ENCODE results near the gene RGS7. TPM values are rescaled to one million over a fixed set of nuclear protein-coding genes. Genes with fewer than 3 reads are reported as not detected.

RGS7 gene
- total RNA-seq, 1 donor = 0.36 TPM

DNA sequence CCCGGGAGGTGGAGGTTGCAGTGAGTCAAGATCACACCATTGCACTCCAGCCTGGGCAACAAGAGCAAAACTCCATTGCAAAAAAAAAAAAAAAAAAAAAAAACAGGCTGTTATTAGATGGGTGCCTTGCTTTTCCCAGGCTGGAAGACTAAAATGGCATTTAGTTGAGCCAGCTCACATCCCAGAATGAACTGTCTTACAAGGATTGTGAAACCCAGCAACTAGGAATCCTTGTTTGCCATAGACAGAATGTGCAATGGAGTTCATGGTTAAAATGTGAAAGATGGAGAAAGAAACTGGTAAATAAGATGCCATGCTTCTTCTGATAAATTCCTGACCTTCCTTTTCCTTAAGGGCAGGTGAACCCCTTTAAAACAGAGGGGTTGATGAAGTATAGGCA is 529.2 kb downstream of the RGS7 start:
- H3K4me3 ChIP-seq (ENCODE audit: insufficient read depth, low read length) = no peak overlapping the region
- no peak for DNase-seq (ENCODE audit: insufficient read length, low spot score, missing footprints)
- no peaks in the 10 kb centered on the region for H3K36me3 ChIP-seq (ENCODE audit: insufficient read depth, low read length)

DNA sequence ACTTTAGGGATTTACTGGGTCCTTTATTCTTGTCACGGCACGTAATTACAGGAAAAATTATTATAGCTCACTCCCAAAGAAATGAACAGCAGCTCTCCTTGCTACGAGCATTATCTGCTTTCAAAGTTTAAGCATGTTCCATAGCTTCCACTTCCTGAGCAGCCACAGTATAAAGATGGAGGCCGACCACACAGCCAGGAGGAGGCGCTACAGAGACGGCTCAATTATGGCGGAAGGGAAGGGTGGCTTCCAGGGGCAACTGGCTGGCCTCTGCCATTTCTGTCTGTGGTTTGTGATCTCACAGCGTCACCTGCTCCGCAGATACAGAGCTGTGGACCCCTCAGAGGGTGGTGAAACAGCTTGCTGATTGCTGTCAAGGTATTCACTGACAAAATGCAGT is 532.8 kb downstream of the RGS7 start:
- Histone ChIP-seq H3K27ac (ENCODE audit: low read depth, low read length) (no peak overlapping the region), H4K20me1 (ENCODE audit: insufficient read depth, low read length) (no peaks in the 10 kb centered on the region), H3K4me3 (ENCODE audit: insufficient read depth, low read length) (no peak overlapping the region), H3K79me2 (ENCODE audit: insufficient read depth, low read length) (no peaks in the 10 kb centered on the region), H3K4me2 (ENCODE audit: insufficient read depth, low read length) (no peak overlapping the region), H3K36me3 (ENCODE audit: insufficient read depth, low read length) (no peaks in the 10 kb centered on the region), H3K27me3 (ENCODE audit: insufficient read depth, low read length) (no peaks in the 10 kb centered on the region), H3K9me3 (ENCODE audit: low read depth, low read length) (no peaks in the 10 kb centered on the region), H2AFZ (ENCODE audit: low read length) (no peak overlapping the region), H3K4me1 (ENCODE audit: insufficient read depth, low read length) (no peaks in the 10 kb centered on the region)
- no peak for DNase-seq (ENCODE audit: insufficient read length, low spot score, missing footprints)
- TF ChIP-seq, protein P1, sequence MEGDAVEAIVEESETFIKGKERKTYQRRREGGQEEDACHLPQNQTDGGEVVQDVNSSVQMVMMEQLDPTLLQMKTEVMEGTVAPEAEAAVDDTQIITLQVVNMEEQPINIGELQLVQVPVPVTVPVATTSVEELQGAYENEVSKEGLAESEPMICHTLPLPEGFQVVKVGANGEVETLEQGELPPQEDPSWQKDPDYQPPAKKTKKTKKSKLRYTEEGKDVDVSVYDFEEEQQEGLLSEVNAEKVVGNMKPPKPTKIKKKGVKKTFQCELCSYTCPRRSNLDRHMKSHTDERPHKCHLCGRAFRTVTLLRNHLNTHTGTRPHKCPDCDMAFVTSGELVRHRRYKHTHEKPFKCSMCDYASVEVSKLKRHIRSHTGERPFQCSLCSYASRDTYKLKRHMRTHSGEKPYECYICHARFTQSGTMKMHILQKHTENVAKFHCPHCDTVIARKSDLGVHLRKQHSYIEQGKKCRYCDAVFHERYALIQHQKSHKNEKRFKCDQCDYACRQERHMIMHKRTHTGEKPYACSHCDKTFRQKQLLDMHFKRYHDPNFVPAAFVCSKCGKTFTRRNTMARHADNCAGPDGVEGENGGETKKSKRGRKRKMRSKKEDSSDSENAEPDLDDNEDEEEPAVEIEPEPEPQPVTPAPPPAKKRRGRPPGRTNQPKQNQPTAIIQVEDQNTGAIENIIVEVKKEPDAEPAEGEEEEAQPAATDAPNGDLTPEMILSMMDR (IDR thresholded peaks at IDR 0.05; ENCODE audit: extremely low read depth, low read depth, low read length) = no peak

More for the DNA sequence above, 529.2 kb downstream of the RGS7 start:
- no peak overlapping the region for H3K27ac ChIP-seq (ENCODE audit: low read depth, low read length)
- H4K20me1 ChIP-seq (ENCODE audit: insufficient read depth, low read length) = no peaks in the 10 kb centered on the region
- H2AFZ ChIP-seq (ENCODE audit: low read length) = no peak overlapping the region
- H3K9me3 ChIP-seq (ENCODE audit: low read depth, low read length) = no peaks in the 10 kb centered on the region
- no peak overlapping the region for H3K4me2 ChIP-seq (ENCODE audit: insufficient read depth, low read length)
- TF ChIP-seq, protein P1 (IDR thresholded peaks at IDR 0.05; ENCODE audit: extremely low read depth, low read depth, low read length) = no peak
- peaks cover 5% of the 10 kb centered on the region for H3K4me1 ChIP-seq (ENCODE audit: insufficient read depth, low read length)
- H3K79me2 ChIP-seq (ENCODE audit: insufficient read depth, low read length) = no peaks in the 10 kb centered on the region
- no peaks in the 10 kb centered on the region for H3K27me3 ChIP-seq (ENCODE audit: insufficient read depth, low read length)

DNA sequence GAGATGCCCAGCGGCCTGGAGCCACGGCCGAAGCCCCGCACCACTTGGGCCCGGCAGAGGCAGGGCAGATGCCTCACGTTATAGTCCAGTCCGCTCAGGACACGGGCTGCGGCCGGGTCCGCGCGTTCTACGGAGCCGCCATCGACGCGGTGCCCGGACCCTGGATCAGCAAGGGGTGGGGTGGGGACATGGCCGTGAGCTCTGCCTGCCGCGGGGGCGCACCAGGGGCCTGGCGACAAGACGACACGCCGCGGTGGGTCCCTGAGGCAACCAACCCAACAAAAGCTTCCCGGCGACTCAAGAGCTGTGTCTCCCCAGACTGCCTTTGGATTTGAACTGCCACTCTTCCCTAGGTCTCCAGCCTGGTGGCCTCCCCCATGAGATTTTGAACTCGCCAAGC is 533.6 kb downstream of the RGS7 start:
- H4K20me1 ChIP-seq (ENCODE audit: insufficient read depth, low read length) = no peaks in the 10 kb centered on the region
- DNase-seq (ENCODE audit: insufficient read length, low spot score, missing footprints) = no peak
- no peak overlapping the region for H3K27ac ChIP-seq (ENCODE audit: low read depth, low read length)
- H3K27me3 ChIP-seq (ENCODE audit: insufficient read depth, low read length) = no peaks in the 10 kb centered on the region
- H2AFZ ChIP-seq (ENCODE audit: low read length) = no peak overlapping the region
- H3K4me1 ChIP-seq (ENCODE audit: insufficient read depth, low read length) = no peaks in the 10 kb centered on the region
- no peak overlapping the region for H3K4me2 ChIP-seq (ENCODE audit: insufficient read depth, low read length)
- TF ChIP-seq, protein P1 (IDR thresholded peaks at IDR 0.05; ENCODE audit: extremely low read depth, low read depth, low read length) = no peak
- no peaks in the 10 kb centered on the region for H3K9me3 ChIP-seq (ENCODE audit: low read depth, low read length)
- H3K4me3 ChIP-seq (ENCODE audit: insufficient read depth, low read length) = no peak overlapping the region
- no peaks in the 10 kb centered on the region for H3K79me2 ChIP-seq (ENCODE audit: insufficient read depth, low read length)
- no peaks in the 10 kb centered on the region for H3K36me3 ChIP-seq (ENCODE audit: insufficient read depth, low read length)

DNA sequence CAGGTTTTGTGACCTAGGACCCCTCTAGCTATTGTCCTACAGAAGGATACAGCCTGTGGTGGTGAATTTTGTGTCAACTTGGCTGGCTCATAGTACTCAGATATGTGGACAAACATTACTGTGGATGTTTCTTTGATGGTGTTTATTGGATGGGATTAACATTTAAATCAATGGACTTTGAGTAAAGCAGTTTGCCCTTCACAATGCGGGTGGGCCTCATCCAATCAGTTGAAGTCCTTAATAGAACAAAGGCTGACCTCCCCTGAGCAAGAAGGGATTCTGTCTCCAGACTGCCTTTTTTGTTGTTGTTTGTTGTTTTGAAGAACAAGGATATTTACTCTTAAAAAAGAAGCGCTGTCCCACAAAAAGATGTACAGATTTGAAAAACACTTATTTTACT is 535.1 kb downstream of the RGS7 start:
- Histone ChIP-seq H2AFZ (ENCODE audit: low read length) (no peak overlapping the region), H3K4me2 (ENCODE audit: insufficient read depth, low read length) (no peak overlapping the region), H4K20me1 (ENCODE audit: insufficient read depth, low read length) (no peaks in the 10 kb centered on the region), H3K36me3 (ENCODE audit: insufficient read depth, low read length) (no peaks in the 10 kb centered on the region), H3K4me3 (ENCODE audit: insufficient read depth, low read length) (no peak overlapping the region), H3K4me1 (ENCODE audit: insufficient read depth, low read length) (no peaks in the 10 kb centered on the region), H3K27ac (ENCODE audit: low read depth, low read length) (no peak overlapping the region), H3K27me3 (ENCODE audit: insufficient read depth, low read length) (no peaks in the 10 kb centered on the region), H3K79me2 (ENCODE audit: insufficient read depth, low read length) (no peaks in the 10 kb centered on the region), H3K9me3 (ENCODE audit: low read depth, low read length) (no peaks in the 10 kb centered on the region)
- no peak for DNase-seq (ENCODE audit: insufficient read length, low spot score, missing footprints)
- TF ChIP-seq, protein P1 (IDR thresholded peaks at IDR 0.05; ENCODE audit: extremely low read depth, low read depth, low read length) = no peak

Measured in osteoblast (primary cell).